Fibroblast of lung (primary cell): ENCODE measurements around the gene VAV2. TPM values are rescaled to one million over a fixed set of nuclear protein-coding genes. Genes with fewer than 3 reads are reported as not detected.

Experiments
- DNase-seq, 2 donors: peaks; one replicate each; pipeline versions ENCODE4 v3.0.0 to v3.0.0-alpha.2; 2010; ENCODE audit warnings: low read depth in 2 of 2
- H2AFZ ChIP-seq: 2 replicates; pipeline ENCODE4 v1.5.1; 2012; ENCODE audit warnings: low read length, control low read depth, inconsistent platforms
- H3K27ac ChIP-seq: 2 replicates; pipeline ENCODE4 v1.5.1; 2011; ENCODE audit warnings: low read length, control low read depth; ENCODE audit not compliant: insufficient read depth
- H3K27me3 ChIP-seq: 2 replicates; pipeline ENCODE4 v1.5.1; 2011; ENCODE audit warnings: mild to moderate bottlenecking, low read length; ENCODE audit not compliant: control insufficient read depth, insufficient read depth
- H3K36me3 ChIP-seq: 2 replicates; pipeline ENCODE4 v1.5.1; 2011; ENCODE audit warnings: low read length; ENCODE audit not compliant: control insufficient read depth, insufficient read depth
- H3K4me1 ChIP-seq: 2 replicates; pipeline ENCODE4 v1.5.1; 2011; ENCODE audit warnings: low read length; ENCODE audit not compliant: control insufficient read depth, insufficient read depth; ENCODE audit errors: extremely low read depth
- H3K4me2 ChIP-seq: 2 replicates; pipeline ENCODE4 v1.5.1; 2011; ENCODE audit warnings: low read length, control low read depth; ENCODE audit not compliant: insufficient read depth; ENCODE audit errors: extremely low read depth
- H3K4me3 ChIP-seq, 4 experiments: fragments of 200-600 bp in 1 of 4; sonication (generic) in 1 of 4; replicated peaks in 1 of 4; 2 replicates each; pipeline ENCODE4 v1.5.1; 2011 to 2016; ENCODE audit warnings: low read length in 4 of 4, low read depth in 3 of 4, mild to moderate bottlenecking in 3 of 4, control low read depth in 2 of 4, inconsistent platforms in 1 of 4, mixed read lengths in 1 of 4; ENCODE audit not compliant: insufficient read depth in 1 of 4; ENCODE audit errors: control extremely low read depth in 1 of 4
- H3K79me2 ChIP-seq: 2 replicates; pipeline ENCODE4 v1.5.1; 2012; ENCODE audit warnings: mild to moderate bottlenecking, low read length, inconsistent platforms; ENCODE audit not compliant: control insufficient read depth, insufficient read depth
- H3K9ac ChIP-seq: 2 replicates; pipeline ENCODE4 v1.5.1; 2011; ENCODE audit warnings: mild to moderate bottlenecking, low read length, control low read depth; ENCODE audit not compliant: insufficient read depth
- H3K9me3 ChIP-seq: 2 replicates; pipeline ENCODE4 v1.5.1; 2012; ENCODE audit warnings: low read depth, low read length; ENCODE audit not compliant: control insufficient read depth, insufficient read depth
- H4K20me1 ChIP-seq: 2 replicates; pipeline ENCODE4 v1.5.1; 2011; ENCODE audit warnings: low read length; ENCODE audit not compliant: control insufficient read depth, insufficient read depth; ENCODE audit errors: extremely low read depth
- EZH2 ChIP-seq: IDR thresholded peaks from 2 replicates; pipeline ENCODE4 v1.5.1; 2012; ENCODE audit warnings: low read length, control low read depth, mild to moderate bottlenecking; ENCODE audit errors: missing control alignments
- polyA plus RNA-seq, 2 donors: library from polyadenylated mRNA; depleted of rRNA in 1 of 2; stranded (reverse) in 1 of 2; unstranded in 1 of 2; fragments of >200 nt; gene quantifications; 2 replicates each; pipeline ENCODE4 v1.2.1, GENCODE V29; 2011 to 2012; ENCODE audit warnings: missing spikeins in 1 of 2
- total RNA-seq: library from RNA; depleted of rRNA; stranded (reverse); fragments of >200 nt; gene quantifications from 2 replicates; pipeline ENCODE4 v1.2.1, GENCODE V29; 2014
- TF ChIP-seq, protein P1 (sequence below), 2 donors: IDR thresholded peaks in 1 of 2; conservative IDR thresholded peaks in 1 of 2; 1 replicate in 1 of 2; 2 replicates in 1 of 2; pipeline ENCODE4 v1.5.1; 2011 to 2012; ENCODE audit warnings: low read length in 2 of 2, control low read depth in 1 of 2, inconsistent platforms in 1 of 2, low read depth in 1 of 2, mild to moderate bottlenecking in 1 of 2

VAV2 gene
- total and polyA plus RNA-seq, 2 donors (not counting 1 experiment from before 2014, with no cell fraction given) = 13.7 to 17.7 TPM

DNA sequence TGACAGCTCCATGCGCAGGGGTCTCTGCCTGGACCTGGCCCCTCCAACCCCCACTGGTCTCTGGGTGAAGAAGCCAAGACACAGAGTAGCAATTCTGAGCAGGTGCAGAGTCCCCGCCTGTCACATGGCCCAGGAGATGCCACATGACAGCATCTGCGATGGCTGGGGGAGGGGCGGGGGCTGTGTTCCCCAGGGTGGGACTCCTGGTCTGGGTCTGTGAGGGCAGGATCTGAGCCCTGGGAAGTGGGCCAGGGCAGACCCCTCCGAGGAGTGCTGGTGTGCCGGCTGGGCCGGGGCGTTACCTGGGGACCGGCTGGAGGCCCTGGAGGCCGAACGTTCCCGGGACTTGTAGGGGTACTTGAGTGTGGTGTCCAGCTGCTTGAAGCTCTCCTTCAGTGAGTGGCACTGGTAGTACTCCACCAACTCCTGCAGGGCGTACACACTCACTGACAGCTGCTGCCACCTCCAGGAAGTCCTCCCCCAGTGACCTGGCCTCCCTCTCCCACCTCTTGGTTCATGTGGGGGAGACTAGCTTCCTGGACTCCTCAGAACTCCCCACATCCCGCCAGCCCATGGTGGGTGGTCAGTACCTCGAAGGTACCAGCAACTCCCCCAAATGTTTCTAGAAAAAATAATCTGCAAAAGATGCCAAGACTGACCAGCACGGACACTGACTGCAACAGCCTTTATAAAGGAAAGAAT is 221.9 kb downstream of the VAV2 start:
- H3K9me3 ChIP-seq = no peaks in the 10 kb centered on the region
- no peaks in the 10 kb centered on the region for H4K20me1 ChIP-seq
- no peaks in the 10 kb centered on the region for H3K27me3 ChIP-seq
- no peak overlapping the region for H3K4me3 ChIP-seq
- H3K9ac ChIP-seq = no peak overlapping the region
- TF ChIP-seq EZH2 = no peak
- TF ChIP-seq, protein P1, sequence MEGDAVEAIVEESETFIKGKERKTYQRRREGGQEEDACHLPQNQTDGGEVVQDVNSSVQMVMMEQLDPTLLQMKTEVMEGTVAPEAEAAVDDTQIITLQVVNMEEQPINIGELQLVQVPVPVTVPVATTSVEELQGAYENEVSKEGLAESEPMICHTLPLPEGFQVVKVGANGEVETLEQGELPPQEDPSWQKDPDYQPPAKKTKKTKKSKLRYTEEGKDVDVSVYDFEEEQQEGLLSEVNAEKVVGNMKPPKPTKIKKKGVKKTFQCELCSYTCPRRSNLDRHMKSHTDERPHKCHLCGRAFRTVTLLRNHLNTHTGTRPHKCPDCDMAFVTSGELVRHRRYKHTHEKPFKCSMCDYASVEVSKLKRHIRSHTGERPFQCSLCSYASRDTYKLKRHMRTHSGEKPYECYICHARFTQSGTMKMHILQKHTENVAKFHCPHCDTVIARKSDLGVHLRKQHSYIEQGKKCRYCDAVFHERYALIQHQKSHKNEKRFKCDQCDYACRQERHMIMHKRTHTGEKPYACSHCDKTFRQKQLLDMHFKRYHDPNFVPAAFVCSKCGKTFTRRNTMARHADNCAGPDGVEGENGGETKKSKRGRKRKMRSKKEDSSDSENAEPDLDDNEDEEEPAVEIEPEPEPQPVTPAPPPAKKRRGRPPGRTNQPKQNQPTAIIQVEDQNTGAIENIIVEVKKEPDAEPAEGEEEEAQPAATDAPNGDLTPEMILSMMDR (conservative IDR thresholded peaks at IDR 0.05 in 1 of 2, IDR thresholded peaks at IDR 0.05 in 1 of 2; ENCODE audit: low read depth in 1 of 2, low read length in 2 of 2) = no peak
- DNase-seq = no peak
- H3K27ac ChIP-seq = no peak overlapping the region
- H3K4me2 ChIP-seq = no peak overlapping the region
- H3K36me3 ChIP-seq = peaks cover 20% of the 10 kb centered on the region
- no peaks in the 10 kb centered on the region for H3K79me2 ChIP-seq
- no peaks in the 10 kb centered on the region for H3K4me1 ChIP-seq
- no peak overlapping the region for H2AFZ ChIP-seq

DNA sequence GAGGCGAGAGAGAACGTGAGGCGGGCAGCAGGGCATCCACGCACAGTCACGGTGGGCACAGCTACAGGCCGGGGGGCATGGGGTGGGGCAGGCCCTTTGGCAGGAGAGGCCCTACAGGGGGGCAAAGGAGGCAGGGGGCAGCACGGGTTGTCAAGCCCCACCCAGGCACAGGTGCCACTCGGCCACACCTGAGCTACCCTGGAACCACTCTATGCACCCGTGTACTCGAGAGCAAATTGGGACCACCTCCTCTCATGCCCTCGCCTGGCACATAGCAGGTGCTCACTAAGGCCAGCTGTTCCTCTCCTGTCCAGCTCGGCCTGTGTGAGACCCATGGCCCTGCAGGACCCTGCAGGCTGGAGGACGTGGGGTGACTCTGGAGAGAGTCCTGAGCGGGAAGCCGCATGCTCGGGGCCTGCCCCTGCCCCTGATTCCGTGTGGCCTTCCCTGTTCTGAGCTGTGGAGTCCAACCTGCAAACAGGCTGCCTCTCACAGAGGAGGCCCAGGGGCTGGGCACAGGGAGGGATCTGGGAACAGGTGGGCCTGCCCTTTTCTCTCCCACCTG is 222.5 kb downstream of the VAV2 start:
- Histone ChIP-seq H3K4me2 (no peak overlapping the region), H3K9me3 (no peaks in the 10 kb centered on the region), H3K9ac (no peak overlapping the region), H3K36me3 (peaks cover 20% of the 10 kb centered on the region), H3K79me2 (no peaks in the 10 kb centered on the region), H3K27me3 (no peaks in the 10 kb centered on the region), H4K20me1 (no peaks in the 10 kb centered on the region), H2AFZ (no peak overlapping the region), H3K4me3 (no peak overlapping the region), H3K27ac (no peak overlapping the region), H3K4me1 (no peaks in the 10 kb centered on the region)
- no peak for DNase-seq
- TF ChIP-seq EZH2 = no peak
- TF ChIP-seq, protein P1 (conservative IDR thresholded peaks at IDR 0.05 in 1 of 2, IDR thresholded peaks at IDR 0.05 in 1 of 2; ENCODE audit: low read depth in 1 of 2, low read length in 2 of 2) = no peak

DNA sequence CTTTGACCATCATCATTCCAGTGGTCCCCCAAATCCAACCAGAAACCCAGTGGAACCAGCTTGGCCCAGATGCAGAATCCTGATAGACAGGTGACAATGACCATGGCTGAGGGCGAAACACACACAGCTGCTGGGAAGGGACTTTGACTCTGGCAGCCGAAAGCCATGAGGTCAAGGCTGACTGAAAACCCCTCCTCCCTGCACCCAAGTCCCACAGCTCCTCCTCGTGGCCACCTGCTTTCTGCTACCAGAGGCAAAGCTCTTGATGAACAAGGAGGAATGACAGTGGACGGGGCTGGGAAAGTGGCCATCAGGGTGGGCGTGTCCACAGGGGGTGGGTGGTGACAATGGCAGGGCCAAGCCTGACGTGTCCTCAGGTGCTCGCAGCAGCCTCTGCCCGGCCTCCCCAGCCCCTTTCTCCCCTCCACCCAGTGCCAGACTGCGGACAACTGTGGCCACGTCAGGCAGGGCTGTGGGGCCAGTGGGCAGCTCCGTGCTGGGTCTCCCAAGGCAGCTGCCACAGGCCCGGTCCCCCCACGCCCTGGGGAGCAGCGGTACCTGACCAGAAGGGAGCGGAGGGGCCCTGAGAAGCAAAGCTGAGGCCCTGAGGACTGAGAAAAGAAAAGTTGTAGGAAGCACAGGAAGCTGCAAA is 223.1 kb downstream of the VAV2 start:
- no peak overlapping the region for H3K9ac ChIP-seq
- H4K20me1 ChIP-seq = no peaks in the 10 kb centered on the region
- H3K27me3 ChIP-seq = no peaks in the 10 kb centered on the region
- no peak for DNase-seq
- no peak overlapping the region for H3K27ac ChIP-seq
- no peak for TF ChIP-seq EZH2
- TF ChIP-seq, protein P1 (conservative IDR thresholded peaks at IDR 0.05 in 1 of 2, IDR thresholded peaks at IDR 0.05 in 1 of 2; ENCODE audit: low read depth in 1 of 2, low read length in 2 of 2) = no peak
- H3K4me1 ChIP-seq = no peaks in the 10 kb centered on the region
- no peaks in the 10 kb centered on the region for H3K9me3 ChIP-seq
- H3K36me3 ChIP-seq = peaks cover 21% of the 10 kb centered on the region
- H3K4me3 ChIP-seq = no peak overlapping the region
- H3K4me2 ChIP-seq = no peak overlapping the region
- H2AFZ ChIP-seq = no peak overlapping the region
- no peaks in the 10 kb centered on the region for H3K79me2 ChIP-seq
